T-cell (primary cell): ENCODE data around the gene SCPEP1. TPM values are rescaled to one million over a fixed set of nuclear protein-coding genes. Genes with fewer than 3 reads are reported as not detected.
"Not testable (repeated sequence)": the region's sequence is repeated elsewhere in the genome, so short reads cannot be mapped to it uniquely, and the experiment has no call there.

Source experiments
- ATAC-seq, 4 experiments: fragments of 200-7000 bp in 3 of 4; fragments of 150-1000 bp in 1 of 4; cut with Tn5 transposase; replicated peaks in 1 of 4; 1 replicate in 3 of 4; 2 replicates in 1 of 4; pipeline ENCODE4 v1.10.0; 2021; ENCODE audit warnings: moderate library complexity in 3 of 4, mild to moderate bottlenecking in 2 of 4, moderate number of reproducible peaks in 1 of 4
- CTCF ChIA-PET, 2 donors: fragments of 300-600 bp; sonication (Branson Sonifier 250); formaldehyde crosslinking; loops; one replicate each; lab custom pipeline; 2022; ENCODE audit warnings: antibody characterized with exemption in 2 of 2; lab: Charles Lee
- POLR2A ChIA-PET, 2 donors: fragments of 300-600 bp; sonication (Branson Sonifier 250); formaldehyde crosslinking; loops; one replicate each; lab custom pipeline; 2022; ENCODE audit warnings: antibody characterized with exemption in 2 of 2; lab: Charles Lee
- DNase-seq, 35 experiments: peaks; one replicate each; pipeline versions ENCODE4 v3.0.0 to v3.0.0-alpha.2; 2013 to 2023
- H3K27ac ChIP-seq: one replicate; pipeline ENCODE4 v1.5.1; 2013; ENCODE audit warnings: low read length
- H3K27me3 ChIP-seq, 2 experiments: replicated peaks in 1 of 2; 1 replicate in 1 of 2; 2 replicates in 1 of 2; pipeline versions ENCODE4 v1.6.1 to v1.7.0; 2013; ENCODE audit warnings: low read length in 1 of 2, mixed read lengths in 1 of 2; ENCODE audit not compliant: control insufficient read depth in 2 of 2, insufficient read depth in 2 of 2; ENCODE audit errors: extremely low read depth in 1 of 2
- H3K36me3 ChIP-seq, 2 donors: 1 replicate in 1 of 2; 2 replicates in 1 of 2; pipeline versions ENCODE4 v1.6.1 to v1.7.0; 2013; ENCODE audit warnings: low read length in 1 of 2; ENCODE audit not compliant: control insufficient read depth in 2 of 2, insufficient read depth in 1 of 2; ENCODE audit errors: extremely low read depth in 1 of 2
- H3K4me1 ChIP-seq, 2 experiments: 1 replicate in 1 of 2; 2 replicates in 1 of 2; pipeline versions ENCODE4 v1.6.1 to v1.7.0; 2013; ENCODE audit warnings: low read length in 2 of 2, mixed read lengths in 1 of 2; ENCODE audit not compliant: insufficient read depth in 2 of 2, control insufficient read depth in 1 of 2; ENCODE audit errors: extremely low read depth in 1 of 2
- H3K4me3 ChIP-seq, 2 donors: 1 replicate in 1 of 2; 2 replicates in 1 of 2; pipeline versions ENCODE4 v1.5.1 to v1.7.0; 2013; ENCODE audit warnings: mild to moderate bottlenecking in 2 of 2, low read length in 1 of 2, moderate library complexity in 1 of 2; ENCODE audit not compliant: control insufficient read depth in 1 of 2; ENCODE audit errors: extremely low read depth in 1 of 2
- H3K9me3 ChIP-seq: 2 replicates; pipeline ENCODE4 v1.7.0; 2013
- H3K27ac Mint-ChIP-seq, 2 donors: one replicate each; pipeline ENCODE4 v1.8.0; 2020 to 2021; ENCODE audit warnings: mild to moderate bottlenecking in 2 of 2, mixed read lengths in 2 of 2
- H3K27me3 Mint-ChIP-seq, 2 donors: one replicate each; pipeline ENCODE4 v1.8.0; 2021 to 2022; ENCODE audit warnings: mixed read lengths in 2 of 2
- H3K36me3 Mint-ChIP-seq: one replicate; pipeline ENCODE4 v1.8.0; 2021; ENCODE audit warnings: mixed read lengths
- H3K4me1 Mint-ChIP-seq, 3 donors: one replicate each; pipeline ENCODE4 v1.8.0; 2020 to 2022; ENCODE audit warnings: mixed read lengths in 3 of 3, mild to moderate bottlenecking in 1 of 3
- H3K4me3 Mint-ChIP-seq, 3 donors: one replicate each; pipeline ENCODE4 v1.8.0; 2020 to 2022; ENCODE audit warnings: mild to moderate bottlenecking in 3 of 3, mixed read lengths in 3 of 3, moderate library complexity in 3 of 3
- H3K9me3 Mint-ChIP-seq, 3 donors: one replicate each; pipeline ENCODE4 v1.8.0; 2020 to 2022; ENCODE audit warnings: mixed read lengths in 3 of 3
- WGBS: methylation state at CpG from one replicate; pipeline ENCODE4 v1.1.5; 2013; ENCODE audit warnings: missing lambda C conversion rate; ENCODE audit not compliant: insufficient coverage; 5-methylcytosine and 5-hydroxymethylcytosine counted together
- total RNA-seq, 35 experiments: library from RNA in 6 of 35; stranded (reverse) in 6 of 35; fragments of 120-200 nt in 1 of 35; gene quantifications; one replicate each; pipeline versions ENCODE4 v1.2.1 to v1.2.4 and lab custom pipeline; 2013 to 2026

Gene SCPEP1
- total RNA-seq, 5 donors from 2014 or later (not counting 1 experiment from before 2014, with no cell fraction given): 18.4 to 24.2 (median 22.4) TPM

- no peak overlapping the region for H3K4me3 Mint-ChIP-seq
- no peak overlapping the region for H3K27ac Mint-ChIP-seq
- H3K4me1 Mint-ChIP-seq: peaks cover 20 to 34% (median 29%) of the 10 kb centered on the region in 3 donors
- ChIA-PET CTCF (no interaction called here), POLR2A (interaction anchor here in 1 of 2 donors (0.7 kb wide), 1 partner anchor 1458 kb away, joined by 3 read pairs; no protein-coding TSS in a partner anchor)
- Histone ChIP-seq H3K4me1 (peaks cover 2 to 20% of the 10 kb centered on the region in 2 experiments), H3K27me3 (no peaks in the 10 kb centered on the region), H3K36me3 (peaks cover 0 to 2% of the 10 kb centered on the region in 2 donors), H3K27ac (no peak overlapping the region), H3K4me3 (no peak overlapping the region), H3K9me3 (no peaks in the 10 kb centered on the region)
- H3K36me3 Mint-ChIP-seq: peaks cover 3% of the 10 kb centered on the region
- H3K9me3 Mint-ChIP-seq: no peaks in the 10 kb centered on the region
- 93% methylated on average over 2 of the region's 5 CpGs for WGBS
- DNase-seq (no peak), ATAC-seq (no peak)
- H3K27me3 Mint-ChIP-seq: no peaks in the 10 kb centered on the region
Observed at GRCh38 chr17:56956992-56957391, 20.9 kb upstream of the SCPEP1 start.

- Mint-ChIP-seq H3K4me1 (peaks cover 14 to 25% (median 24%) of the 10 kb centered on the region in 3 donors), H3K4me3 (peak within 1 kb of the TSS; percentile 78 to 85 (median 85)), H3K9me3 (no peaks in the 10 kb centered on the region), H3K27ac (peak within 1 kb of the TSS; percentile 70 to 89), H3K27me3 (no peaks in the 10 kb centered on the region), H3K36me3 (no peaks in the 10 kb centered on the region)
- H3K4me3 ChIP-seq: peak within 1 kb of the TSS; percentile 46 to 83
- H3K27me3 ChIP-seq: peaks cover 0 to 9% of the 10 kb centered on the region in 2 experiments
- ATAC-seq (peak; percentile 97 to 100 (median 98)), DNase-seq (peak; percentile 80 to 96 (median 90))
- ChIA-PET CTCF (interaction anchor here in 1 of 2 donors (1.0 kb wide), 2 partner anchors 19 to 47 kb away, joined by 3 to 4 read pairs; partner anchors contain the start of gene TRIM25), POLR2A (no interaction called here)
- under 1% methylated on average over 42 of the region's 59 CpGs for WGBS
- H3K4me1 ChIP-seq: peaks cover 2 to 20% of the 10 kb centered on the region in 2 experiments
- peak within 1 kb of the TSS; percentile 90 for H3K27ac ChIP-seq
- peaks cover 0 to 2% of the 10 kb centered on the region in 2 donors for H3K36me3 ChIP-seq
- no peaks in the 10 kb centered on the region for H3K9me3 ChIP-seq
Observed at GRCh38 chr17:56960596-56961538, 17.1 kb upstream of the SCPEP1 start, which contains the start of gene COIL. COIL (minus strand) TSS chr17:56961050; CDS start chr17:56961019, 31 bp downstream.

- H3K4me1 Mint-ChIP-seq, H3K9me3 Mint-ChIP-seq, H3K27ac ChIP-seq, H3K4me1 ChIP-seq, POLR2A ChIA-PET, H3K36me3 ChIP-seq, H3K36me3 Mint-ChIP-seq, H3K27ac Mint-ChIP-seq, H3K27me3 Mint-ChIP-seq, H3K9me3 ChIP-seq, H3K4me3 Mint-ChIP-seq, H3K4me3 ChIP-seq, DNase-seq, ATAC-seq, H3K27me3 ChIP-seq: not testable (repeated sequence)
- CTCF ChIA-PET: interaction anchor here in 1 of 2 donors (3.2 kb wide), 1 partner anchor 13 kb away, joined by 6 read pairs; the partner anchor contains the start of gene SCPEP1
- 88% methylated on average over 7 of the region's 9 CpGs for WGBS
Observed at GRCh38 chr17:56965241-56965640, 12.7 kb upstream of the SCPEP1 start.

- H3K9me3 Mint-ChIP-seq, ATAC-seq, H3K36me3 Mint-ChIP-seq, H3K27me3 Mint-ChIP-seq, H3K9me3 ChIP-seq, H3K27ac Mint-ChIP-seq, H3K4me3 Mint-ChIP-seq, DNase-seq, H3K36me3 ChIP-seq, H3K4me1 ChIP-seq, H3K27ac ChIP-seq, H3K4me3 ChIP-seq, H3K4me1 Mint-ChIP-seq, POLR2A ChIA-PET: not testable (repeated sequence)
- CTCF ChIA-PET: interaction anchor here in 1 of 2 donors (3.2 kb wide), 1 partner anchor 13 kb away, joined by 6 read pairs; the partner anchor contains the start of gene SCPEP1
- 100% methylated on average over 1 of the region's 6 CpGs for WGBS
- peaks cover 0 to 11% of the 10 kb centered on the region in 2 experiments for H3K27me3 ChIP-seq
Observed at GRCh38 chr17:56965681-56966080, 12.2 kb upstream of the SCPEP1 start.

GRCh38 chr17:56966338-56966737, 11.6 kb upstream of the SCPEP1 start:
- WGBS: 78% methylated on average over 4 of the region's 5 CpGs
- no peak overlapping the region for H3K4me3 Mint-ChIP-seq
- Histone ChIP-seq H3K4me1 (no peaks in the 10 kb centered on the region), H3K27ac (no peak overlapping the region), H3K4me3 (no peak overlapping the region), H3K27me3 (peaks cover 0 to 12% of the 10 kb centered on the region in 2 experiments), H3K9me3 (no peaks in the 10 kb centered on the region), H3K36me3 (no peaks in the 10 kb centered on the region)
- ATAC-seq (no peak), DNase-seq (no peak)
- POLR2A ChIA-PET: no interaction called here
- H3K9me3 Mint-ChIP-seq: no peaks in the 10 kb centered on the region
- H3K36me3 Mint-ChIP-seq: no peaks in the 10 kb centered on the region
- H3K4me1 Mint-ChIP-seq: no peaks in the 10 kb centered on the region
- no peaks in the 10 kb centered on the region for H3K27me3 Mint-ChIP-seq
- H3K27ac Mint-ChIP-seq: no peak overlapping the region
- CTCF ChIA-PET: interaction anchor here in 1 of 2 donors (3.2 kb wide), 1 partner anchor 12 kb away, joined by 6 read pairs; the partner anchor contains the start of gene SCPEP1

- Histone ChIP-seq H3K27me3 (peaks cover 0 to 3% of the 10 kb centered on the region in 2 experiments), H3K9me3 (no peaks in the 10 kb centered on the region), H3K36me3 (no peaks in the 10 kb centered on the region), H3K4me3 (no peak overlapping the region), H3K27ac (no peak overlapping the region), H3K4me1 (no peaks in the 10 kb centered on the region)
- ATAC-seq (no peak), DNase-seq (no peak)
- H3K4me1 Mint-ChIP-seq: no peaks in the 10 kb centered on the region
- no peaks in the 10 kb centered on the region for H3K36me3 Mint-ChIP-seq
- no CpG with 5 or more reads among the region's 1 CpG for WGBS
- no peaks in the 10 kb centered on the region for H3K9me3 Mint-ChIP-seq
- POLR2A ChIA-PET: no interaction called here
- CTCF ChIA-PET: no interaction called here
- no peak overlapping the region for H3K4me3 Mint-ChIP-seq
- no peaks in the 10 kb centered on the region for H3K27me3 Mint-ChIP-seq
- H3K27ac Mint-ChIP-seq: no peak overlapping the region
Observed at GRCh38 chr17:56970974-56971373, 7.0 kb upstream of the SCPEP1 start.
